22Rv1 (cell line): ENCODE results near the gene SCFD2.

Experiments
- CTCF ChIP-seq: fragments of 450-650 bp; IDR thresholded peaks from 2 replicates; pipeline ENCODE4 v1.5.1; 2017; ENCODE audit warnings: mild to moderate bottlenecking
- ZFX ChIP-seq: fragments of 450-650 bp; IDR thresholded peaks from 2 replicates; pipeline ENCODE4 v1.6.1; 2017; ENCODE audit warnings: antibody characterized with exemption, borderline replicate concordance

GRCh38 chr4:52862639-52863161, 503.2 kb downstream of the SCFD2 start:
- TF ChIP-seq CTCF (no peak), ZFX (no peak)
